Stimulated activated CD8-positive, alpha-beta memory T cell treated with anti-CD3 and anti-CD28 coated beads, Interleukin-7, amount 100 ng/mL, for 1 hour (primary cell): ENCODE measurements around the gene TRIM34.
"Not testable (repeated sequence)": the region's sequence is repeated elsewhere in the genome, so short reads cannot be mapped to it uniquely, and the experiment has no call there.

ENCODE experiments used
- DNase-seq, 2 donors: peaks; one replicate each; pipeline ENCODE4 v3.0.0-alpha.2; 2020; ENCODE audit warnings: low read depth in 2 of 2

Gene TRIM34

GRCh38 chr11:5684036-5684645 lies 59.3 kb downstream of the TRIM34 start:
- no peak for DNase-seq

GRCh38 chr11:5684646-5685362 lies 60.0 kb downstream of the TRIM34 start, which contains the start of gene TRIM5:
Gene TRIM5, minus strand, starts transcription at chr11:5685074. Its CDS starts 4,897 bp downstream, at chr11:5680177.
- DNase-seq = peak; percentile 60 to 62

GRCh38 chr11:5686426-5686825 lies 61.6 kb downstream of the TRIM34 start:
- no peak for DNase-seq

- DNase-seq = no peak
Measured at GRCh38 chr11:5688482-5688881, 63.7 kb downstream of the TRIM34 start.

- DNase-seq = peak in 1 of 2 donors; percentile 19
Measured at GRCh38 chr11:5689551-5689983, 64.8 kb downstream of the TRIM34 start, which contains the start of gene TRIM22. Gene TRIM22, plus strand, starts transcription at chr11:5689790. Its CDS starts 6,443 bp downstream, at chr11:5696233.

- no peak for DNase-seq
Measured at GRCh38 chr11:5690216-5690615, 65.4 kb downstream of the TRIM34 start.

GRCh38 chr11:5690736-5691135 lies 65.9 kb downstream of the TRIM34 start:
- DNase-seq = no peak

- not testable (repeated sequence) for DNase-seq
Measured at GRCh38 chr11:5691238-5691963, 66.6 kb downstream of the TRIM34 start.

GRCh38 chr11:5691964-5692361 lies 67.2 kb downstream of the TRIM34 start:
- DNase-seq = no peak
